MM.1S (cell line): ENCODE data around the gene PSMB9.

Source experiments
- DNase-seq: peaks from one replicate; pipeline ENCODE4 v3.0.0-alpha.2; 2015
- H2AFZ ChIP-seq: fragments of 300-600 bp; sonication (generic); 2 replicates; pipeline ENCODE4 v1.6.0; 2016; ENCODE audit warnings: antibody characterized with exemption, low read length
- H3F3A ChIP-seq: fragments of 300-600 bp; sonication (generic); 2 replicates; pipeline ENCODE4 v1.6.1; 2016; ENCODE audit warnings: mild to moderate bottlenecking, antibody characterized with exemption, low read length, moderate library complexity, mixed read lengths; ENCODE audit not compliant: insufficient read depth
- H3K27ac ChIP-seq: fragments of 300-600 bp; sonication (generic); 2 replicates; pipeline ENCODE4 v1.5.1; 2016; ENCODE audit warnings: mild to moderate bottlenecking, low read length
- H3K27me3 ChIP-seq: fragments of 300-600 bp; sonication (generic); replicated peaks from 2 replicates; pipeline ENCODE4 v1.6.0; 2016; ENCODE audit warnings: low read length; ENCODE audit not compliant: insufficient read depth
- H3K36me3 ChIP-seq: fragments of 300-600 bp; sonication (generic); replicated peaks from 2 replicates; pipeline ENCODE4 v1.6.1; 2016; ENCODE audit warnings: mild to moderate bottlenecking, low read length, mixed read lengths; ENCODE audit not compliant: insufficient read depth
- H3K4me1 ChIP-seq: fragments of 300-600 bp; sonication (generic); 2 replicates; pipeline ENCODE4 v1.6.1; 2016; ENCODE audit warnings: low read length, mixed read lengths
- H3K4me2 ChIP-seq: fragments of 300-600 bp; sonication (generic); 2 replicates; pipeline ENCODE4 v1.6.0; 2016; ENCODE audit warnings: low read depth, low read length
- H3K4me3 ChIP-seq: fragments of 300-600 bp; sonication (generic); 2 replicates; pipeline ENCODE4 v1.5.1; 2016; ENCODE audit warnings: low read length, mixed read lengths
- H3K79me2 ChIP-seq: fragments of 300-600 bp; sonication (generic); 2 replicates; pipeline ENCODE4 v1.6.1; 2016; ENCODE audit warnings: mixed run types, low read length, mixed read lengths
- H3K9ac ChIP-seq: fragments of 300-600 bp; sonication (generic); 2 replicates; pipeline ENCODE4 v1.6.1; 2016; ENCODE audit warnings: low read length, mixed read lengths
- H3K9me2 ChIP-seq: fragments of 300-600 bp; sonication (generic); replicated peaks from 2 replicates; pipeline ENCODE4 v1.6.1; 2016; ENCODE audit warnings: mild to moderate bottlenecking, low read length, mixed read lengths; ENCODE audit not compliant: insufficient read depth
- H3K9me3 ChIP-seq: fragments of 300-600 bp; sonication (generic); replicated peaks from 2 replicates; pipeline ENCODE4 v1.6.1; 2016; ENCODE audit warnings: mild to moderate bottlenecking, low read length, mixed read lengths; ENCODE audit not compliant: insufficient read depth
- H4K20me1 ChIP-seq: fragments of 300-600 bp; sonication (generic); 2 replicates; pipeline ENCODE4 v1.6.1; 2016; ENCODE audit warnings: mild to moderate bottlenecking, low read length, moderate library complexity, mixed read lengths; ENCODE audit not compliant: insufficient read depth
- EZH2 ChIP-seq: fragments of 300-600 bp; sonication (generic); optimal IDR thresholded peaks from 2 replicates; pipeline ENCODE3; 2017; ENCODE audit warnings: low read depth, mild to moderate bottlenecking, antibody characterized with exemption, low read length, mixed read lengths
- EZH2phosphoT487 ChIP-seq: fragments of 300-600 bp; sonication (generic); IDR thresholded peaks from 2 replicates; pipeline ENCODE4 v1.6.1; 2018; ENCODE audit warnings: antibody characterized with exemption, low read length
- TF ChIP-seq, protein P1 (sequence below): fragments of 300-600 bp; sonication (generic); IDR thresholded peaks from 2 replicates; pipeline ENCODE4 v1.5.1; 2016; ENCODE audit warnings: antibody characterized with exemption, low read length, mixed read lengths

The PSMB9 gene

DNA sequence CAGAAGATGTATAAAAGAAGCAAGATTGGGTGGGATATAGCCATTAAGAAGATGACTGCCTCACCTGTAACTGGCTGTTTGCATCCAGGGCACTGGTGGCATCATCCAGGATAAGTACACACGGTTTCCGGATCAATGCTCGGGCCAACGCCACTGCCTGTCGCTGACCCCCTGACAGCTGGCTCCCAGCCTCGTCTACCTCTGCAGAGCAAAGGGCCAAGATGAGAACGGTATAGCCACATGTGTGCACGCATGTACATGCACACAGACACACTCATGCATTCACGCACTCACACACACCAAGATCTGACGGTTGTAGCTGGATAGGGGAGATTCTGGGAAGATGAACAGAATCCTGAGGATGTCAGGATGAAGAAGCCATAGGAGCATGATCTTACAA is 7.0 kb upstream of the PSMB9 start:
- H3K4me2 ChIP-seq = no peak overlapping the region
- peaks cover 23% of the 10 kb centered on the region for H3F3A ChIP-seq
- H3K36me3 ChIP-seq = peaks cover 10% of the 10 kb centered on the region; the same call in 1 of the 2 replicates
- peaks cover 48% of the 10 kb centered on the region for H3K79me2 ChIP-seq
- no peak overlapping the region for H2AFZ ChIP-seq
- no peaks in the 10 kb centered on the region for H3K27me3 ChIP-seq
- no peak overlapping the region for H3K27ac ChIP-seq
- no peaks in the 10 kb centered on the region for H3K9me2 ChIP-seq
- H3K9ac ChIP-seq = no peak overlapping the region
- H3K9me3 ChIP-seq = no peaks in the 10 kb centered on the region
- TF ChIP-seq EZH2 (no peak), EZH2phosphoT487 (no peak)
- TF ChIP-seq, protein P1, sequence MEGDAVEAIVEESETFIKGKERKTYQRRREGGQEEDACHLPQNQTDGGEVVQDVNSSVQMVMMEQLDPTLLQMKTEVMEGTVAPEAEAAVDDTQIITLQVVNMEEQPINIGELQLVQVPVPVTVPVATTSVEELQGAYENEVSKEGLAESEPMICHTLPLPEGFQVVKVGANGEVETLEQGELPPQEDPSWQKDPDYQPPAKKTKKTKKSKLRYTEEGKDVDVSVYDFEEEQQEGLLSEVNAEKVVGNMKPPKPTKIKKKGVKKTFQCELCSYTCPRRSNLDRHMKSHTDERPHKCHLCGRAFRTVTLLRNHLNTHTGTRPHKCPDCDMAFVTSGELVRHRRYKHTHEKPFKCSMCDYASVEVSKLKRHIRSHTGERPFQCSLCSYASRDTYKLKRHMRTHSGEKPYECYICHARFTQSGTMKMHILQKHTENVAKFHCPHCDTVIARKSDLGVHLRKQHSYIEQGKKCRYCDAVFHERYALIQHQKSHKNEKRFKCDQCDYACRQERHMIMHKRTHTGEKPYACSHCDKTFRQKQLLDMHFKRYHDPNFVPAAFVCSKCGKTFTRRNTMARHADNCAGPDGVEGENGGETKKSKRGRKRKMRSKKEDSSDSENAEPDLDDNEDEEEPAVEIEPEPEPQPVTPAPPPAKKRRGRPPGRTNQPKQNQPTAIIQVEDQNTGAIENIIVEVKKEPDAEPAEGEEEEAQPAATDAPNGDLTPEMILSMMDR = no peak
- H3K4me3 ChIP-seq = no peak overlapping the region
- no peaks in the 10 kb centered on the region for H4K20me1 ChIP-seq
- DNase-seq = no peak
- H3K4me1 ChIP-seq = peaks cover 23% of the 10 kb centered on the region

DNA sequence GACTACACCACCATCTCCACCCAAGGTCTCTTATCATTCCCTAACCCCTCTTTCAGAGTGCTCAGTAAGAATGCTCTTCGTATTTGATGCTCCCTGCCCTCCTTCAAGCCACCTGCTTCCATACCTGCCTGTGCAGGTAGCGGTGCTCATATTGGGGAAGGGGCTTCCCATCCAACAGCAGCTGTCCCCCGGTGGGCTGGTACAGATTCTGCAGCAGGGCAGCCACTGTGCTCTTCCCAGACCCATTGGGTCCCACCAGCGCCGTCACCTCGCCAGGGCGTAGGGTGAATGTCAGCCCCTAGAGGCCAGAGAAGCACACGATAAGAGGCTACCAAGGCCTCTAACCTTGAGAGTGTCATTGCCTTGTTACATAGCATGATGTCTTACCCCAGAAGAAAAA is 6.2 kb upstream of the PSMB9 start:
- TF ChIP-seq, protein P1 = no peak
- TF ChIP-seq EZH2phosphoT487 = no peak
- no peak for TF ChIP-seq EZH2
- no peaks in the 10 kb centered on the region for H3K9me3 ChIP-seq
- H3K4me3 ChIP-seq = no peak overlapping the region
- no peak overlapping the region for H3K4me2 ChIP-seq
- H3K27ac ChIP-seq = no peak overlapping the region
- H3K9me2 ChIP-seq = no peaks in the 10 kb centered on the region
- no peak overlapping the region for H3K9ac ChIP-seq
- peaks cover 25% of the 10 kb centered on the region for H3K4me1 ChIP-seq
- H3K79me2 ChIP-seq = peaks cover 48% of the 10 kb centered on the region
- H3K36me3 ChIP-seq = peaks cover 10% of the 10 kb centered on the region; the same call in 1 of the 2 replicates
- no peak for DNase-seq
- peaks cover 24% of the 10 kb centered on the region for H3F3A ChIP-seq
- no peaks in the 10 kb centered on the region for H4K20me1 ChIP-seq
- H3K27me3 ChIP-seq = no peaks in the 10 kb centered on the region
- H2AFZ ChIP-seq = no peak overlapping the region

DNA sequence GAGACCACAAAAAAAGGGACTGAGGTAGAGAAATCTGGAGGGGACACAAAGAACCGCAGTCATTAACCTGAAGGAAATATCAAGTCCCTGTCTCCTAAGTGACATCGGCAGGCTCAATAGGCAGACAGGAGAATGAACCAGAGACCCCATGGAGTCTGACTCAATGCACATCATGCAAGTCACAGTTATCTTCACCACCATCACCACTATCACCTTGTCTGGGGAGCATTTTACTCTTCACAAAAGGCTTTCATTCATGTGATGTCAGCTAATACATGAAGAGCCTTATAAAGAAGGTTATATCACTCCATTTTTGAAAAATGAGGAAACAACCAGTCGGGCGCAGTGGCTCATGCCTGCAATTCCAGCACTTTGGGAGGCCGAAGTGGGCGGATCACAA is 4.9 kb upstream of the PSMB9 start:
- Histone ChIP-seq H3K4me2 (no peak overlapping the region), H3K4me1 (peaks cover 18% of the 10 kb centered on the region)

More for the DNA sequence above, 4.9 kb upstream of the PSMB9 start:
- no peak for TF ChIP-seq EZH2phosphoT487
- TF ChIP-seq, protein P1 = no peak
- no peak for TF ChIP-seq EZH2
- no peak overlapping the region for H2AFZ ChIP-seq
- no peak for DNase-seq
- H3K4me3 ChIP-seq = no peak overlapping the region
- no peaks in the 10 kb centered on the region for H3K9me3 ChIP-seq
- no peaks in the 10 kb centered on the region for H3K27me3 ChIP-seq
- no peak overlapping the region for H3K9ac ChIP-seq
- H3F3A ChIP-seq = peaks cover 28% of the 10 kb centered on the region
- no peaks in the 10 kb centered on the region for H3K9me2 ChIP-seq
- H3K36me3 ChIP-seq = peaks cover 10% of the 10 kb centered on the region; the same call in 1 of the 2 replicates
- H4K20me1 ChIP-seq = no peaks in the 10 kb centered on the region
- H3K79me2 ChIP-seq = peaks cover 41% of the 10 kb centered on the region
- H3K27ac ChIP-seq = no peak overlapping the region
